NCI-H345 (cell line): Measurements from ENCODE around the gene SLC27A3.

Experiments
- DNase-seq: peaks from one replicate; lab custom pipeline; 2025; lab: John Stamatoyannopoulos, UW

SLC27A3 gene

DNA sequence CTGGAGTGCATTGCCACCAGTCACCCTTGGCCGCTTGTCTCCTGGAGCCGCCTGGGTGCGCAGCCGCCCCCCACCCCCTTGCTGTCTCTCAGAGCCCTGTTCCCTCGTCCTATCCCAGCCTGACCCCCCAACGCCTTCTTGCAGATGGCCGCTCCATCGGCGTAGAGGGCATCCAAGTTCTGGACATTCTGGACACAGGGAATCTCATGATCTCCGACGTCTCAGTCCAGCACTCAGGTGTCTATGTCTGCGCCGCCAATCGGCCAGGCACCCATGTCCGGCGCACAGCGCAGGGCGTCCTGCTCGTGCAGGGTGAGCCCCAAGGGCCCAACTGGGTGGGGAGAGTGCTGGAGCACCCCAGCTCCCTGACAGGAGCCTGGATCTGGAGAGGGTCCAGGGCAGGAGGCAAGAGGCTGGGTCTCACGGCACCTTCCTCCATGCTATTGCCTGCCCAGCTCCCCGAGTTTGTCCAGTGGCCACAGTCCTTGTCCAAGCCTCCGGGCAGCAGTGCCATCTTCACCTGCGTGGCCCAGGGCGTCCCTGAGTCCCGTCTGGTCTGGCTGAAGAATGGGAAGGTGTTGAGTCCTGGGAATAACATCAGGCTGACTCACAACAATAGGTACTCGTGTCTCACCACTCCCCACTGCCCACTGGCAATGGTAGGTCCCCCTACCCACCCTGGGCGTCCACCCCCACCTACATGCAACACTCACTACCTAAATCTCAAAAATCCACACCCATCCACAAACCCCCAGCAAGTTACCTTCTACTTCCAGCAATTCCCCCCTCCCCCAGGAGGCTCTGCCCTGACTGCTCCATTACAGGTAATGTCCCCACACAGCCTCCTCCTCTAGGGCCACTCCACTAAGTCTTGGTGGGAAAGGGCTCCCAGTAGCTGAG, 24.6 kb downstream of the SLC27A3 start:
- DNase-seq: no peak

DNA sequence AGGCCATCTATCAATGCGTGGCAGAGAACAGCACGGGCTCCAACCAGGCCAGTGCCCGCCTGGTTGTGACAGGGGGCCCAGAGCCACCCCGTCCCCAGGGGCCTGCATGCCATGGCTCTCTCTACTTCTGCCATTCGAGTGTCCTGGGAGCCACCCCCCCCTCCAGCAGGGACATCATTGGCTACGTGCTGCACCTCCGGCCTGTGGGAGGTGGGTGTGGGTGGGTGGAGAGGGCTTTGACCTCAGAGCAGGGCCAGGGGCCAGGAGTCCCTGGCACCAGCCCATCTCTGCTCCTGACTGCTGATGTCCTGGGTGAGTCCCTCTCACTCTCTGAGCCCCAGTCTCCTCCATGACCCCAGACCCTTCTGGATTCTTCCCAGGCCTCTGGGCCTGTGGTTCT, 25.3 kb downstream of the SLC27A3 start:
- no peak for DNase-seq

DNA sequence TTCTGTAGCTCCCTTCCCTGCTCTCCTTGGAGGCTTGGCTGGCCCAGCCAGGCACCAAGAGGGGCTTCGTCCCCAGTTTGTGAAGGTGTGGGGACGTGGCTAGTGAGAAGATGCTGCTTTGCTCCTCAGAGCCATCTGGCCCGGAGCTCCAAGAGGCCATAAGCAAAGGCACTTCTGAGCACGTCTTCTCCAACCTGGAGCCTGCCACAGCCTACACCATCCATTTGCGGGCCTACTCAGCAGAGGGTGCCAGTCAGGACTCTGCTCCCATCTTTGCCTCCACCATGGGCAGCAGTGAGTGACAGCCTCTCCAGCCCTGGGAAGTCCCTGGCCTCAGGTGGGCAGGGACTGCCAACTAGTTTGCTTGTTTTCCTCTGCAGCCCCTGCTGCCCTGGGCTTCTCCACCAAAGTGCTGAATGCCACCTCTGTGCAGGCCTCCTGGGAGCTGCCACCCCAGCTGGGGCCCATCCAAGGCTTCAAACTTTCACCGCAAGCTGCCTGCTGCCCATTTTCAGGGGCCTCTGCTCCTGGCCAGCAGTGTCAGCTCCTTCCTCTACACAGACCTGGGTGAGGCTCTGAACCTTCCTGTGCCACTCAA, 25.9 kb downstream of the SLC27A3 start:
- no peak for DNase-seq

DNA sequence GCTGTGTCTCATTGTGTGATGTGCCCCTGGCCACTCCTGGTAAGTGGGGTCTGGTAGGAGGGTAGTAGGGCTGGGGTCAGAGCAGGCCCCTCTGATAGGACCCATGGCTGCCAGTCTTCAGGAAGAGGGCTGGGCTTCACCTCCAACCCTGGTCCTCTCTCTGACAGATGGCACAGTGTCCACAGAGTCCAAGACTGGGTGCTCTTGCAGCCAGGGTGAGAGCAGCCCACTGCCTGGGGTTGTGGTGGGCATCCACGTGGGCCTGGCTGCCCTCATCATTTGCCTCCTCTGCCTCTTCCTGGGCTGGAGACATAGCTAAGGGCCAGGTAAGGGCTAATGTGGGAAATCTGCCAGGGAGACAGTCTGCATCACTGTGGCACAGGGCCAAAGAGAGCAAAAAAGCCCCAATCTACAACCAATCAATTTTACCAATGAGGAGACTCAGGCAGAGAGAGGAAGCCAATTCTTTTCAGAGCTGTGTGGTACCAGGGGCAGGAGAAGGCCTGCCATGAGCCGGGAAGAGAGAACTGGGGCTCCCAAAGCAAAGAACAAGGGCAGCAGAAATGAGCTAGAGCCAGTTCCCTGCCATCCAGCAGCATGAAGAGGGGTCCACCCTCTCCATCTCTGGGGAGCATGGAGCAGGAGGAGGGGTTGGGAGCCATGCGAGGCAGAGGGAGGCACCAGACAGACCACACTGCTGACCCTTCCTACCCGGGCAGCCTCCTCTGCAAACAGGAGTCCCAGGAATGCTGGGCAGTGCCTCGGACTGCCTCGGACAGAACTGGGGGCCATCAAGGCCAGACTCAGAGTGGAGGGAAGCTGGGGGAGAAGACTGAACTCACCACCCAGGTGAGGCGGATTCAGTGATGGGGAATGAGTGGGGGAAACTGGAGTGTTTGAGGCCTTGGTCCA, 26.8 kb downstream of the SLC27A3 start:
- no peak for DNase-seq

DNA sequence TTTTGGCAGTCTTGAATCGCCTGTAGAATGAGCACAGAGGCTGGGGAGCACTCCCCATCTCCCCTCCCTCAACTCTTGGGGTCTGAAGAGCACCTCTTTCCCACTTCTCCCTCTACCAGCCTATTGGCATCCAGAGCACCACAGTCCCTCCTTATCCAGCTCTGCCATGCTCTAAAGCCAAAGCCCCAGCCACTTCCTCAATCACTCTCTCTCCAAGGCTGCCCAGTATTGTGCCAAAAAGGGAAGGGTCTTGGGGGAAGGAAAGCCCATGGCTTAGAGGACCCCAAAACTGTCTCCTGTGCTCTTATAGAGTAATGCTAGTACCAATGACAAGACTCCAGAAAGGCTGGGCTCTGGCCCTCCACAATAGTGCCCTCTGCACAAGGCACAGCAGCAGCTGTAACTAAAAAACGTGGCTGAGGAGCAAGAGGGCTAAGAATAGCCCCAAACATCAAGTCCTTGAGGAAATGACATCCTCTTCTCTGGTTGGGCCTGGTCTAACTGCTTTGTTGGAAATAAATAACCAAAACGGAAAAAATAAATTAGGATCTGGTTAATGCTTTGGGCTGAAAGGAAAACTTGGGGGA, 28.4 kb downstream of the SLC27A3 start:
- DNase-seq: no peak

DNA sequence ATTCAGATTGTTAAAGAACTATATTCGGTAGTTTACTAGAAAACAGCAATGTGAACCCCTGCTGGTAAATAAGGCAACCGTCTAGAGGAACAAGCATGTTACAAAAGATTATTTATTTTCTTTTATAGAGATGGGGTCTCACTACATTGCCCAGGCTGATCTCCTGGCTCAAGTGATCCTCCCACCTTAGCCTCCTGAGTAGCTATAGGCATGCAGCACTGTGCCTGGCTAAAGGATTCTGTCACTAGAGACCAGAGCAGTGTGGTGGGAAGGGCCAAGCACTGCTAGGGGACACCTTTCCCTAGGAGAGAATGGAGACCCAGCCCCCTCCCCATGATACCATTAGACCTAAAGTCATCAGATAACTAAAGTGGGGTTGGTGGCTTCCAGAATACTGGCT, 28.9 kb downstream of the SLC27A3 start:
- no peak for DNase-seq

DNA sequence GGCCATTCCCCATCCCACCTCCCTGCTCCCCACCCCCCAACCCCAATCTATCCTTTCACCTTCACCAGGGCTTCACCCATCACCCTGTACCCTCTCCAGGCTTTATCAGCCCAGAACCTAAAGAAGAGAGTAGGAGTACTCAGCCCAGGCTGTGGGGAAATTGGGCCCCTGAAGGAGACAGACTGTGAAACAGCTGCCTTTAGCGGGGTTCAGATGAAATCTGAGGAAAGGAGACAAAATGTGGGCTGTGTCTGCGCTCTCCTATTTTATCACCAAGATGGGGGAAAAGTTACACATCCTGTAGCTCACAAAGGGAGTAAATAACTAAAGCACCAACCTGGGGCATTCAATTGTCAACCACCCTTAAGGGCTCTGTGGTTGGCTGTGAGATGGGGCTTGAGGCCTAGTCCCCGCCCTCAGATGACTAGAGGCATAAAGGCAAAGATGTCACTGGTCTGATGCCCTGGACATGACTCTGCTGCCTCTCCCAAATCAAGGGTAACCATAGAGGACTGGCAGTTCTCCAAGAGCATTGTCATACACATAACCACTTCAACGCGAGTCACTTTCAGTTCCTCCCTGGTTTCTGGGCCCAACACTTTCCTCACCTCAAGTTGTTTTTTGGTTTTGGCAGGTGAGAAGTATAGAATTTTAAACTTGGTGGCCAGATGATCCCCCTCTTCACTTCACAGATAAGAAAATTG, 30.0 kb downstream of the SLC27A3 start:
- no peak for DNase-seq

DNA sequence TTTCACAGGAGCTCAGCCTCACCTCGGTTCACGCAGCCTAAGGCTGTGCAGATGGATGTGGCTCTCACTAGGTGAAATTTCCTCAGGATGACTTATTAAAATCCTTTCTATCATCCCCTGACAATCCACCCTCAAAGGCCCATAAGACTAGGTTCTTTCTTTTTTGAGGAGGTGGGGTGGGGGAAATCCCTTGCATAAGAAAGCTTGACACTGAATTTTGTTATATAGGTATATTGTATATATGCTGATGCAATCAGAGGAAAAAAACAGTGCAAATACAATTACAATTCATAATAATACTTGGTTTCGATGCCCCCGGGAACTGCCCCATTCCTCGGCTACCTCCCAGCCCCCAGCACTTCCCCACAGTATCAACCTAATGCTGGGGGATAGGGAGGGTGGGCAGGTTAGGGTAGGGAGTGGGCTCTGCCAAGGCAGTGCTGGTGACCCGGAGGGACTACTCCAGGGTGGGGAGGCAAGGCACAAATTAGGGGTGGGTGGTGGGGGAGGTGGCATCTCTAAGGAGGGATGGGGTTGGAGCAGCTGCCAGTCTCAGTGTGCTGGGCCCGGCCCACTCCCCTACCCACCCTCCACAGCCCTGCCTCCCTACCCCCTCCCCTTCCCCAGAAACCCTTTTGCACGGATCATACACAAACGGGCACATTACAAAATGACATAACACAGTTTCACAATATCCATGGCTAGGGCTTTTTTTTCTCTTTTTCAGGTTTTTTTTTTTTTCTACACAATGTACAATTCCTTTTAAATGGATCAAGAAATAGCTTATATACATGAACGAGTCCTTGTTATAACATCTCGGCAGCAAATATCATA, 30.9 kb downstream of the SLC27A3 start:
- DNase-seq: no peak

DNA sequence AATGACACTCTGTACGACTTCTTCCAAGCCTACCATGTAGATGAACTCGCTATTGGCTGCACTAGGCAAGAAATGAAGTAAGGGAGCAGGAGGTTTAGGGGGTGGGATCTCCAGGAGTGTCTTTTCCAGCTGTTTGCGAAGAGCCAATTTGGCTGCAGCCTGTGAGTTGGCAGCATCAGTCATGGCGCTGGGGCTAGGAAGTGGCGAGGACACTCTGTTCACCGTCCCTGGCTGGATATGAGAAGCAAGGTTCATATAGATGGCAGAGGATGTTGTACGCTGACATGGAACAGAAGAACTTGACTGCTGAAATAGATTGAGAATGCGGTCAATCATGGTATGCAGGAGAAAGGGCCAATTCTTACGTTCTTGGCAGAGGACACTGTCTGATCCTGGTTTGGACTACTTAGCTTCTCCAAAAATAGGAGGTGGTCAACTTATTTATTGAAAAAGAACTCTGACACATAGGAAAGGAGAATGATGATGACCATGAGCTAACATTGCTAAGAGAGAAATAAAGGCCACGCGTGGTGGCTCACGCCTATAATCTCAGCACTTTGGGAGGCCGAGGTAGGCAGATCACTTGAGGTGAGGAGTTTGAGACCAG, 41.2 kb downstream of the SLC27A3 start:
- no peak for DNase-seq

DNA sequence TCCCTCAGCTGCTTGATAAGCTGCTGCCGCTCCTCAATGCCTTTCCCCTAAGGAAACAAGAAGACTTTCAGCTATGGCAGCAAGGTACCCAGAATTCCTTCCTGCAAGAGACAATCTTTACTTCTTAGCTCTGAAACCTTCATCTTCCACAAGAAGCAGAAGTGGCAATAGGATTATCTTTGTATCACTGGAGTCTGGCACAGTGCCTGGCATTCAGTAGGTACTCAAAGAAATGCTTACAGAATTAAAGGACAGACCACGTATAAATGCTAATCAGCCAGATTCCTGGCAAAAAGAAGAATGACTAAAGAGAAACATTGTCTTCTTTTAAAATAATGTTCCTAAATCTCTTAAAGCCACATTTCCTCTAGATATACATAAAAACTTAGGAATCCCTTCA, 43.7 kb downstream of the SLC27A3 start:
- DNase-seq: no peak

DNA sequence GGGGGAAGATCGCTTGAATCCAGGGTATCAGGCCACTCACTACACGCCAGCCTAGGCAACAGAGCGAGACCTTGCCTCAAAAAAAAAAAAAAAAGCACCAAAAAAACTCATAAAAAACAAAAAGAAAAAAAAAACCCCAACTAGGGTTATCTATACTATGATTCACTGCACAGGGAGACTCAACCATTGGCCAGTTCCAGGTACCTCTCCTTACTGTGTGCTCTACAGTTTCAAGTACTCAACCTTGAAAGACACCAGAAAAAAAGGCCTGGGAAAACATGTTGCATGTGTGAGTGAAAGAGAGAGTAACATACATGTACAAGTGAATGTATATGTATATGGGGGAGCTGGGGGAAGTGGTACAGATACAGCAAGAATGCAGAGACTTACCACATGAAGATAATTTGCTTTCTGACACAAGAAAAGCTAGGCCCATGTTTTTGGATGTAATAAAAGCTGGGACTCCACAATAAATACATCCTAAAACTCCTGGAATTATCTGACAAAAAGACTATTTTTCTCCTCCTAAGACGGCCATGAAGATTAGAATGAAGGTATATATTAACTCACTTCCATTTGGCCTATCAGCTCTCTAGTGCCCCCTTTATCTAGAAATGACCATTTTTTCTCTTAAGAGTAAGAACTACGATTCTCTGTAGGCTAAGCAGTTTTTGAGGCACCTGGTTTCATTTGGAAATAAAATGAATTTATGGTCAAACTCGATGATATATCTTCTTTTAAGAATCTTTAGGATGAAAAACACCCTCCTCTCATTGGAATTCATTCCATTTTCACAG, 52.2 kb downstream of the SLC27A3 start:
- DNase-seq: no peak
